Smooth muscle cell (in vitro differentiated cells): ENCODE measurements around the gene SON. TPM values are rescaled to one million over a fixed set of nuclear protein-coding genes. Genes with fewer than 3 reads are reported as not detected.
A peak's percentile ranks its signal among the peaks of the same experiment; 100 is the strongest.

ENCODE experiments used
- DNase-seq: peaks from one replicate; lab custom pipeline; 2025; ENCODE audit not compliant: unreplicated experiment; lab: John Stamatoyannopoulos, UW
- H2AFZ ChIP-seq: fragments of 200-600 bp; sonication (generic); 2 replicates; pipeline ENCODE4 v1.6.0; 2016; ENCODE audit warnings: antibody characterized with exemption, low read depth, mild to moderate bottlenecking
- H3F3A ChIP-seq: fragments of 200-600 bp; sonication (generic); 2 replicates; pipeline ENCODE4 v1.6.0; 2017; ENCODE audit warnings: antibody characterized with exemption, low read depth
- H3K27ac ChIP-seq: fragments of 200-600 bp; sonication (generic); 2 replicates; pipeline ENCODE4 v1.5.1; 2016; ENCODE audit warnings: low read depth, mild to moderate bottlenecking
- H3K27me3 ChIP-seq: fragments of 200-600 bp; sonication (generic); 2 replicates; pipeline ENCODE4 v1.6.1; 2016; ENCODE audit warnings: low read depth, mild to moderate bottlenecking
- H3K36me3 ChIP-seq: fragments of 200-600 bp; sonication (generic); 2 replicates; pipeline ENCODE4 v1.5.1; 2016; ENCODE audit warnings: low read depth
- H3K4me1 ChIP-seq: fragments of 200-600 bp; sonication (generic); 2 replicates; pipeline ENCODE4 v1.5.1; 2016; ENCODE audit warnings: low read depth
- H3K4me2 ChIP-seq: fragments of 200-600 bp; sonication (generic); 2 replicates; pipeline ENCODE4 v1.6.0; 2016; ENCODE audit warnings: mild to moderate bottlenecking
- H3K4me3 ChIP-seq: fragments of 200-600 bp; sonication (generic); 2 replicates; pipeline ENCODE4 v1.5.1; 2016; ENCODE audit warnings: mild to moderate bottlenecking
- H3K79me2 ChIP-seq: fragments of 200-600 bp; sonication (generic); 2 replicates; pipeline ENCODE4 v1.6.0; 2016; ENCODE audit warnings: low read depth, mild to moderate bottlenecking
- H3K9ac ChIP-seq: fragments of 200-600 bp; sonication (generic); 2 replicates; pipeline ENCODE4 v1.6.0; 2016; ENCODE audit warnings: low read depth
- H3K9me3 ChIP-seq: fragments of 200-600 bp; sonication (generic); replicated peaks from 2 replicates; pipeline ENCODE4 v1.5.1; 2016; ENCODE audit warnings: low read depth
- H4K20me1 ChIP-seq: fragments of 200-600 bp; sonication (generic); 2 replicates; pipeline ENCODE4 v1.6.0; 2016; ENCODE audit warnings: low read depth
- WGBS: methylation state at CpG from one replicate; pipeline ENCODE4 v1.1.7; 2016; ENCODE audit warnings: low lambda C conversion rate; 5-methylcytosine and 5-hydroxymethylcytosine counted together
- polyA plus RNA-seq: library from polyadenylated mRNA; unstranded; fragments of >200 nt; fragmentation: Nextera tagmentation; extraction: Ambion mirVana; gene quantifications from 2 replicates; pipeline ENCODE4 v1.2.1, GENCODE V29; 2016
- total RNA-seq: library from RNA; depleted of rRNA; stranded (reverse); fragments of >200 nt; gene quantifications from 2 replicates; pipeline ENCODE4 v1.2.3, GENCODE V29; 2014
- TF ChIP-seq, protein P1 (sequence below): fragments of 200-600 bp; sonication (generic); IDR thresholded peaks from 2 replicates; pipeline ENCODE4 v1.5.1; 2017; ENCODE audit warnings: borderline replicate concordance, mild to moderate bottlenecking, antibody characterized with exemption; ENCODE audit not compliant: insufficient read depth, poor library complexity, severe bottlenecking

The SON gene
- total and polyA plus RNA-seq, 2 experiments from 2014 or later = 164 to 286 TPM

DNA sequence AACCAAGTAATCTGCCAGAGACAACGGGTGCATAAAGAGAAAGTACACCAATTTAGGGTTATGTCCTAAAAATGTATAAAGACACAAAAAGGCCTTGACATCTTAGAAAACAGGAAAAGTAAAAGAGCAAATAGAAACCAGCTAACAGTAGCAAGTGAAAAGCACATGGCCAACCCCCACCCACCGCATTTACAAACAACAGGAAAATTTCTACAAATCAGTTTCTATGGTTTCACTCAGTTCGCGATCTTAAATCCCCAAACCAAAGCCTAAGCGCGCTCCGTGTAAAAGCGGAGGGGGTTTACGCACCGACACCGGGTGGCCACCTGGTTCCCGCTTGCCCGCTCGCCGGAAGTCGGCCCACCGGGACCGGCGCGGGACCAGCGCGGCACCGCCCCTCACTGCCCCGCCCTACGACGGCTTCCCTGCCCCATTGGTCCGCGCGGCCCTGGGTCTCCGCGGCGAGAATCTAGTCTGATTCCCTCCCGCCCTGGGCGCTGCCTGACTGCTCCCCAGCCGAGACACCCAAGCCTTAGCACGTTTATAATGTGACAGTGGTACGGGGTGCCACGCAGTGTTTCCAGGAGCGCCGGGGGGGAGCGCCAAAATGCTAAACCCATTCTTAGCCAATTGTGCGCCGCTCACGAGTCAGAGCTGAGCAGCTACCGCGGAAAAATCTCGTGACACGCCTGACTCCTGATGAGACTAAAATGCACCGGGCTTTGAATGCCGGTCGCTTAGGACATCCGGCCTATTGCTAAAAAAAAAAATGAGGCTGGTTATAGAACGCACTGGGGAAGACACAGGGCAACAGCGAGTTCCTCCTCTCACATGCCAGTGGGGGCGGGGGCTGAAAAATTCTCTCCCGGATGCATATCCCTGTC is 840 bp upstream of the SON start, which contains the start of gene GART:
Gene GART, minus strand, starts transcription at position 362 of the 884 bp plus-strand sequence. CDS start 2,802 bp downstream, outside the sequence.
- Histone ChIP-seq H3F3A (peaks cover 17% of the 10 kb centered on the region), H3K9me3 (no peaks in the 10 kb centered on the region), H3K79me2 (peaks cover 70% of the 10 kb centered on the region), H3K27ac (peak within 1 kb of the TSS; percentile 100), H3K9ac (peak within 1 kb of the TSS; percentile 99), H2AFZ (peak within 1 kb of the TSS; percentile 87), H3K4me2 (peak within 1 kb of the TSS; percentile 99), H4K20me1 (peaks cover 37% of the 10 kb centered on the region), H3K36me3 (peaks cover 7% of the 10 kb centered on the region), H3K27me3 (no peaks in the 10 kb centered on the region), H3K4me3 (peak within 1 kb of the TSS; percentile 99), H3K4me1 (peaks cover 32% of the 10 kb centered on the region)
- DNase-seq = peak; percentile 78
- WGBS = under 1% methylated on average over 56 of the region's 56 CpGs
- TF ChIP-seq, protein P1, sequence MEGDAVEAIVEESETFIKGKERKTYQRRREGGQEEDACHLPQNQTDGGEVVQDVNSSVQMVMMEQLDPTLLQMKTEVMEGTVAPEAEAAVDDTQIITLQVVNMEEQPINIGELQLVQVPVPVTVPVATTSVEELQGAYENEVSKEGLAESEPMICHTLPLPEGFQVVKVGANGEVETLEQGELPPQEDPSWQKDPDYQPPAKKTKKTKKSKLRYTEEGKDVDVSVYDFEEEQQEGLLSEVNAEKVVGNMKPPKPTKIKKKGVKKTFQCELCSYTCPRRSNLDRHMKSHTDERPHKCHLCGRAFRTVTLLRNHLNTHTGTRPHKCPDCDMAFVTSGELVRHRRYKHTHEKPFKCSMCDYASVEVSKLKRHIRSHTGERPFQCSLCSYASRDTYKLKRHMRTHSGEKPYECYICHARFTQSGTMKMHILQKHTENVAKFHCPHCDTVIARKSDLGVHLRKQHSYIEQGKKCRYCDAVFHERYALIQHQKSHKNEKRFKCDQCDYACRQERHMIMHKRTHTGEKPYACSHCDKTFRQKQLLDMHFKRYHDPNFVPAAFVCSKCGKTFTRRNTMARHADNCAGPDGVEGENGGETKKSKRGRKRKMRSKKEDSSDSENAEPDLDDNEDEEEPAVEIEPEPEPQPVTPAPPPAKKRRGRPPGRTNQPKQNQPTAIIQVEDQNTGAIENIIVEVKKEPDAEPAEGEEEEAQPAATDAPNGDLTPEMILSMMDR = no peak

DNA sequence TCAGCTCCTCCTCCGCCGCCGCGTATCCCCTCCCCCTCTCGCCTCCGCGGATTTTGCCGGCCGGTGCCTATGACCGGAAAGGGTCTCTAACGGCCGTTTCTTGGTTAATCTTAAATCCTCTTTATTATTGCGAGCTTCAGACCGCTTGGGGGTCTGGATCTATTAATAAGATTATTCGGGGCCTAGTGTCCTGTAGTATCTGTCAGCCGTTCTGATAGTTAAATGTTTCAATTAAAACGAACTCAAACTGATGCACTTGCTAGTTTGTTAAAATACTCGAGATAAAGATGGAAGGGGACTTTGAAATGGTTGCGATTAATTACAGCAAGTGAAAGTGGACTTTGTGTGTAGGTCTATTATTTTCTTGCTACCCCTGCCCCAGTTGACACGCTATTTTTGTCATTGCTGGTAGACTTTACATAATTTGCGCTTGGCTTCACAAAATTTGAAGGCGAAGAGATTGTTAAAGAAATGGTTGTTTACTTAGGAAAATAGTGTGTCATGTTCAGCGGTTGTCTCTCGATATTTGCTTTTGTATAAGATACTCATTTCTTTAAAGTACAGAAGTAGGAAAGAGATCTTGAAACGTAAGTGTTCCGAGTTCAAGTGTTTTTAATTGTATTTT is 779 bp downstream of the SON start:
- no peak for DNase-seq
- H2AFZ ChIP-seq = no peak overlapping the region

DNA sequence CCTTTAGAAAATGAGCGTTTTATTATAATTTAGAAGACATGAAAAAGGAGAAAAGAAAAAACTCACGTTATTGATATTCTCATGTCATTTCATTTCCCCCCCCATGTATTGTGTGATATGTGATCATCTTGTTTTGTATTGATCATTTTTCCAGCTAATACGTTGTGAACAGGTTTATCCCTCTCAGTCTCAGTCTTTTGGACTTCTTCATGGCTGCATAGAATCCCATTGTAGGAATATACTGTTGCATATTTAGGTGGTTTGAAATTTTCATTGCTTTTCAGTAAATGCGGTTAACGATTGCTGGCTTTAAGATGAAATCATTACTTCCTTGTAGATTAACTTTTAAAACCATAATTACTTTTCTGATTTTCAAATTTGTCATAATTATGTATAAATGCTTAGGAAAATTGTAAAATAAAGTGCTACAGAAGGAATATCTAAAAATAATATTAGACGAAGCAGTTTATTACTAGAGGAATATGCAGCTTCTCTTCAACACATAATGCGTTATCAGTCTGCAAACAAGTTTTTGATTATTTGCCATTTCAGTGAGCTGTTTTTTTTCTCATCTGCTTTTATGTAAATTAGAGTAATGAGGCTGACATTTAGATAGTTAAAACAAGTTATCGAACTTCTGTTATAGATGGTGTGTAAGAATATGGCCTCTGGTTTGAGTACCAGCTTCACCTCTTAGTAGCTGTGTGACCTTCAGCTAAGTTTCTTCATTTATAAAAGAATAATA is 1.8 kb downstream of the SON start:
- Histone ChIP-seq H4K20me1 (peaks cover 64% of the 10 kb centered on the region), H3K4me1 (peaks cover 32% of the 10 kb centered on the region), H3K9me3 (no peaks in the 10 kb centered on the region), H2AFZ (no peak overlapping the region), H3K27ac (peak overlapping the region; percentile 100), H3K4me3 (peak overlapping the region; percentile 99), H3K4me2 (peak overlapping the region; percentile 99), H3F3A (peaks cover 25% of the 10 kb centered on the region), H3K36me3 (peaks cover 6% of the 10 kb centered on the region), H3K27me3 (no peaks in the 10 kb centered on the region), H3K79me2 (peaks cover 85% of the 10 kb centered on the region), H3K9ac (peak overlapping the region; percentile 99)
- 35% methylated on average over 8 of the region's 8 CpGs for WGBS
- DNase-seq = no peak
- TF ChIP-seq, protein P1 = no peak

More for the DNA sequence above, 779 bp downstream of the SON start:
- Histone ChIP-seq H3K9me3 (no peaks in the 10 kb centered on the region), H3K9ac (peak overlapping the region; percentile 99), H3K4me3 (peak overlapping the region; percentile 99), H3K27me3 (no peaks in the 10 kb centered on the region), H3K79me2 (peaks cover 82% of the 10 kb centered on the region), H3F3A (peaks cover 25% of the 10 kb centered on the region), H4K20me1 (peaks cover 54% of the 10 kb centered on the region), H3K27ac (peak overlapping the region; percentile 100), H3K36me3 (peaks cover 3% of the 10 kb centered on the region), H3K4me2 (peak overlapping the region; percentile 99), H3K4me1 (peaks cover 32% of the 10 kb centered on the region)
- TF ChIP-seq, protein P1 = no peak
- WGBS = under 1% methylated on average over 26 of the region's 26 CpGs
